CMK (cell line): ENCODE data around the gene FOXB2.
"Not testable (repeated sequence)": the region's sequence is repeated elsewhere in the genome, so short reads cannot be mapped to it uniquely, and the experiment has no call there.

ENCODE experiments used
- DNase-seq: peaks from one replicate; pipeline ENCODE4 v3.0.0-alpha.2; 2010; ENCODE audit warnings: low read depth

Gene FOXB2

GRCh38 chr9:77016526-77017504 is 2.6 kb upstream of the FOXB2 start:
- no peak for DNase-seq

- no peak for DNase-seq
These were observed 2.0 kb upstream of the FOXB2 start for GRCh38 chr9:77017505-77017894.

GRCh38 chr9:77018058-77018968 is 1.1 kb upstream of the FOXB2 start:
- DNase-seq, result no peak

- DNase-seq, result no peak
These were observed 553 bp upstream of the FOXB2 start for GRCh38 chr9:77018969-77019235.

GRCh38 chr9:77019926-77020412 is 514 bp downstream of the FOXB2 start:
- DNase-seq, result no peak

- DNase-seq, result no peak
These were observed 1.2 kb downstream of the FOXB2 start for GRCh38 chr9:77020413-77021290.

- DNase-seq, result no peak
These were observed 1.9 kb downstream of the FOXB2 start for GRCh38 chr9:77021291-77021894.

- no peak for DNase-seq
These were observed 2.7 kb downstream of the FOXB2 start for GRCh38 chr9:77021922-77022782.

GRCh38 chr9:77022783-77023440 is 3.5 kb downstream of the FOXB2 start:
- DNase-seq, result no peak

- no peak for DNase-seq
These were observed 4.3 kb downstream of the FOXB2 start for GRCh38 chr9:77023726-77024125.

GRCh38 chr9:77024776-77025545 is 5.5 kb downstream of the FOXB2 start:
- DNase-seq, result no peak

- DNase-seq, result no peak
These were observed 9.0 kb downstream of the FOXB2 start for GRCh38 chr9:77028478-77028877.

- DNase-seq, result no peak
These were observed 10.6 kb downstream of the FOXB2 start for GRCh38 chr9:77030045-77030444.

- no peak for DNase-seq
These were observed 19.0 kb downstream of the FOXB2 start for GRCh38 chr9:77038281-77039036.

- no peak for DNase-seq
These were observed 20.9 kb downstream of the FOXB2 start for GRCh38 chr9:77040340-77040739.

- DNase-seq, result not testable (repeated sequence)
These were observed 24.3 kb downstream of the FOXB2 start for GRCh38 chr9:77043743-77044142.

- DNase-seq, result not testable (repeated sequence)
These were observed 41.2 kb downstream of the FOXB2 start for GRCh38 chr9:77060681-77061080.

GRCh38 chr9:77063645-77064285 is 44.3 kb downstream of the FOXB2 start:
- DNase-seq, result no peak
